ENCODE data around the gene TMSB4X.

TMSB4X gene

DNA sequence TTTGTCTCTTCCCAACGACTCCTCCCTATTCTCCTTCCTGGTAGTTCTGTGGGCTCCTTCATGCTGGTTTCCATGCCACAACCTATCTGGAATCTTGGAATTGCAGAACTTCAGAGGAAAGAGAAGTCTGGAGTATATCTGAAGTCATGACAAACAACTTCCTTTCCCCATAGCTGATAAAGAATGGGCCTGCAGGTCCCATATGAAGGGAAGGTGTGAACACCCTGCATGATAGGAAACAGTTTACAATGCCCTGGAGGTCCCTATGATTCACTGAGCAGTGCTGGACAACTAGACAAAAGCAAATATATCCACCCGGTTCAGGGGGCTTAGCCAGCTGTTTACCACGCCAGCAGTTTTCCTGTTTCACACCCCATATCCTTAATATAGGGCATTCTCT, 50.1 kb downstream of the TMSB4X start:
- TF ChIP-seq, protein P1, sequence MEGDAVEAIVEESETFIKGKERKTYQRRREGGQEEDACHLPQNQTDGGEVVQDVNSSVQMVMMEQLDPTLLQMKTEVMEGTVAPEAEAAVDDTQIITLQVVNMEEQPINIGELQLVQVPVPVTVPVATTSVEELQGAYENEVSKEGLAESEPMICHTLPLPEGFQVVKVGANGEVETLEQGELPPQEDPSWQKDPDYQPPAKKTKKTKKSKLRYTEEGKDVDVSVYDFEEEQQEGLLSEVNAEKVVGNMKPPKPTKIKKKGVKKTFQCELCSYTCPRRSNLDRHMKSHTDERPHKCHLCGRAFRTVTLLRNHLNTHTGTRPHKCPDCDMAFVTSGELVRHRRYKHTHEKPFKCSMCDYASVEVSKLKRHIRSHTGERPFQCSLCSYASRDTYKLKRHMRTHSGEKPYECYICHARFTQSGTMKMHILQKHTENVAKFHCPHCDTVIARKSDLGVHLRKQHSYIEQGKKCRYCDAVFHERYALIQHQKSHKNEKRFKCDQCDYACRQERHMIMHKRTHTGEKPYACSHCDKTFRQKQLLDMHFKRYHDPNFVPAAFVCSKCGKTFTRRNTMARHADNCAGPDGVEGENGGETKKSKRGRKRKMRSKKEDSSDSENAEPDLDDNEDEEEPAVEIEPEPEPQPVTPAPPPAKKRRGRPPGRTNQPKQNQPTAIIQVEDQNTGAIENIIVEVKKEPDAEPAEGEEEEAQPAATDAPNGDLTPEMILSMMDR (IDR thresholded peaks at IDR 0.05; ENCODE audit: low read length, missing control alignments): no peak
- H3K4me3 ChIP-seq (replicated peaks; ENCODE audit: low read depth, low read length): no peak overlapping the region
- no peak for DNase-seq (ENCODE audit: low read depth)
